Lower lobe of right lung (tissue), 2 donors: Measurements from ENCODE around the gene ETFB. TPM values are rescaled to one million over a fixed set of nuclear protein-coding genes. Genes with fewer than 3 reads are reported as not detected.

Experiments
- ATAC-seq, 2 donors: fragments of 200-7000 bp; cut with Tn5 transposase; one replicate each; pipeline ENCODE4 v1.9.1; 2020 to 2022; ENCODE audit warnings: mild to moderate bottlenecking in 2 of 2, moderate library complexity in 2 of 2
- DNase-seq: peaks from one replicate; pipeline ENCODE4 v3.0.0-alpha.2; 2020
- H3K27ac ChIP-seq: fragments of 200-600 bp; one replicate; pipeline ENCODE4 v1.8.0; 2022
- H3K27me3 ChIP-seq: fragments of 200-600 bp; one replicate; pipeline ENCODE4 v1.8.0; 2022; ENCODE audit warnings: low read depth
- H3K36me3 ChIP-seq: fragments of 200-600 bp; one replicate; pipeline ENCODE4 v1.8.0; 2022; ENCODE audit warnings: mild to moderate bottlenecking
- H3K4me1 ChIP-seq: fragments of 200-600 bp; one replicate; pipeline ENCODE4 v1.8.0; 2022
- H3K4me3 ChIP-seq: fragments of 200-600 bp; one replicate; pipeline ENCODE4 v1.8.0; 2022; ENCODE audit warnings: mild to moderate bottlenecking
- H3K9me3 ChIP-seq: fragments of 200-600 bp; one replicate; pipeline ENCODE4 v1.8.0; 2022
- CTCF ChIP-seq: fragments of 200-600 bp; IDR thresholded peaks from one replicate; pipeline ENCODE4 v1.8.0; 2022; ENCODE audit warnings: antibody characterized with exemption, mild to moderate bottlenecking
- intact Hi-C: fragments of 100-400 bp; cut with DNase I; formaldehyde crosslinking; loops from one replicate; pipeline ENCODE4 v1.11.0; 2022
- total RNA-seq: library from RNA; stranded (reverse); fragmentation: NEBNext Ultra II Directional; extraction: Animal tissue kit (Norgen Biotek cat#: 25700); gene quantifications from one replicate; pipeline ENCODE4 v1.2.1, GENCODE V29; 2021
- donor health status: DM: no; HTN: yes; CAD: no; lungs with severe emphysema.

The ETFB gene
- total RNA-seq, 1 donor from 2014 or later, result 59.8 TPM

- Histone ChIP-seq H3K36me3 (no peaks in the 10 kb centered on the region), H3K9me3 (no peaks in the 10 kb centered on the region), H3K27me3 (no peaks in the 10 kb centered on the region), H3K4me3 (no peak overlapping the region), H3K4me1 (peaks cover 19% of the 10 kb centered on the region), H3K27ac (no peak overlapping the region)
- DNase-seq (no peak), ATAC-seq (no peak)
- intact Hi-C loops, result no loop called here
- no peak for TF ChIP-seq CTCF
Observed at GRCh38 chr19:51337861-51338562, 28.2 kb downstream of the ETFB start.

- DNase-seq (no peak), ATAC-seq (no peak)
- Histone ChIP-seq H3K4me3 (no peak overlapping the region), H3K27ac (no peak overlapping the region), H3K36me3 (no peaks in the 10 kb centered on the region), H3K4me1 (peaks cover 19% of the 10 kb centered on the region), H3K27me3 (no peaks in the 10 kb centered on the region), H3K9me3 (no peaks in the 10 kb centered on the region)
- intact Hi-C loops, result no loop called here
- TF ChIP-seq CTCF, result no peak
Observed at GRCh38 chr19:51337141-51337860, 28.9 kb downstream of the ETFB start.

- intact Hi-C loops, result no loop called here
- H3K36me3 ChIP-seq, result no peaks in the 10 kb centered on the region
- no peak overlapping the region for H3K27ac ChIP-seq
- TF ChIP-seq CTCF, result no peak
- no peak for ATAC-seq
- H3K27me3 ChIP-seq, result peaks cover 5% of the 10 kb centered on the region
- no peaks in the 10 kb centered on the region for H3K9me3 ChIP-seq
- H3K4me1 ChIP-seq, result peaks cover 7% of the 10 kb centered on the region
- no peak overlapping the region for H3K4me3 ChIP-seq
- no peak for DNase-seq
Observed at GRCh38 chr19:51333836-51334460, 32.2 kb downstream of the ETFB start.

- no peaks in the 10 kb centered on the region for H3K9me3 ChIP-seq
- peaks cover 27% of the 10 kb centered on the region for H3K27me3 ChIP-seq
- no peaks in the 10 kb centered on the region for H3K36me3 ChIP-seq
- H3K4me3 ChIP-seq, result no peak overlapping the region
- intact Hi-C loops, result no loop called here
- no peak for DNase-seq
- no peak for ATAC-seq
- TF ChIP-seq CTCF, result no peak
- no peak overlapping the region for H3K27ac ChIP-seq
- H3K4me1 ChIP-seq, result peaks cover 13% of the 10 kb centered on the region
Observed at GRCh38 chr19:51331716-51332115, 34.5 kb downstream of the ETFB start.

- H3K9me3 ChIP-seq, result no peaks in the 10 kb centered on the region
- H3K4me1 ChIP-seq, result peaks cover 13% of the 10 kb centered on the region
- TF ChIP-seq CTCF, result no peak
- ATAC-seq (no peak), DNase-seq (no peak)
- no peaks in the 10 kb centered on the region for H3K36me3 ChIP-seq
- H3K27ac ChIP-seq, result no peak overlapping the region
- H3K27me3 ChIP-seq, result peaks cover 32% of the 10 kb centered on the region
- no peak overlapping the region for H3K4me3 ChIP-seq
- intact Hi-C loops, result no loop called here
Observed at GRCh38 chr19:51331193-51331592, 35.0 kb downstream of the ETFB start.
